HG03558 (cell line): ENCODE measurements around the gene DDX31.

Experiments used
- ATAC-seq: cut with Tn5 transposase; IDR thresholded peaks from one replicate; pipeline ENCODE4 v1.9.1; 2021; ENCODE audit warnings: moderate number of reproducible peaks; ENCODE audit not compliant: unreplicated experiment; ENCODE audit errors: extremely low read depth

The DDX31 gene

GRCh38 chr9:132602207-132602606 lies 67.6 kb downstream of the DDX31 start:
- no peak for ATAC-seq

GRCh38 chr9:132600326-132600984 lies 69.3 kb downstream of the DDX31 start:
- ATAC-seq, result no peak

GRCh38 chr9:132597073-132597775 lies 72.6 kb downstream of the DDX31 start:
- ATAC-seq, result no peak

GRCh38 chr9:132596200-132596599 lies 73.6 kb downstream of the DDX31 start:
- ATAC-seq, result no peak

GRCh38 chr9:132595319-132595718 lies 74.5 kb downstream of the DDX31 start:
- no peak for ATAC-seq

GRCh38 chr9:132594412-132594811 lies 75.4 kb downstream of the DDX31 start:
- no peak for ATAC-seq

- ATAC-seq, result no peak
Measured at GRCh38 chr9:132592451-132592850, 77.3 kb downstream of the DDX31 start.

- no peak for ATAC-seq
Measured at GRCh38 chr9:132591751-132592314, 78.0 kb downstream of the DDX31 start.

GRCh38 chr9:132591244-132591643 lies 78.5 kb downstream of the DDX31 start:
- no peak for ATAC-seq

- no peak for ATAC-seq
Measured at GRCh38 chr9:132590318-132591182, 79.2 kb downstream of the DDX31 start.

- no peak for ATAC-seq
Measured at GRCh38 chr9:132590037-132590317, 79.8 kb downstream of the DDX31 start.

- ATAC-seq, result no peak
Measured at GRCh38 chr9:132589148-132590036, 80.4 kb downstream of the DDX31 start.

GRCh38 chr9:132588501-132589147 lies 81.2 kb downstream of the DDX31 start:
- no peak for ATAC-seq

GRCh38 chr9:132588098-132588497 lies 81.7 kb downstream of the DDX31 start:
- ATAC-seq, result no peak

- no peak for ATAC-seq
Measured at GRCh38 chr9:132587592-132587955, 82.2 kb downstream of the DDX31 start.

- ATAC-seq, result no peak
Measured at GRCh38 chr9:132586830-132587591, 82.8 kb downstream of the DDX31 start.

GRCh38 chr9:132585954-132586829 lies 83.6 kb downstream of the DDX31 start:
- no peak for ATAC-seq
